Esophagus squamous epithelium (tissue), 5 donors: ENCODE data around the gene PSD2. TPM values are rescaled to one million over a fixed set of nuclear protein-coding genes. Genes with fewer than 3 reads are reported as not detected.

Source experiments
- DNase-seq: peaks from one replicate; lab custom pipeline; 2025; lab: John Stamatoyannopoulos, UW
- H3K27ac ChIP-seq, 4 donors: fragments of 200-600 bp; sonication (generic); one replicate each; pipeline ENCODE4 v1.5.1; 2016 to 2019; ENCODE audit warnings: mild to moderate bottlenecking in 1 of 4
- H3K27me3 ChIP-seq, 4 donors: fragments of 200-600 bp; sonication (generic); 1 replicate in 3 of 4; 2 replicates in 1 of 4; pipeline versions ENCODE4 v1.5.1 to v1.6.0; 2017 to 2021; ENCODE audit warnings: antibody characterized with exemption in 1 of 4
- H3K36me3 ChIP-seq, 3 donors: fragments of 200-600 bp; sonication (generic); one replicate each; pipeline ENCODE4 v1.5.1; 2016 to 2019
- H3K4me1 ChIP-seq, 3 donors: fragments of 200-600 bp; sonication (generic); one replicate each; pipeline ENCODE4 v1.5.1; 2017 to 2019
- H3K4me3 ChIP-seq, 4 donors: fragments of 200-600 bp; sonication (generic); 1 replicate in 3 of 4; 2 replicates in 1 of 4; pipeline ENCODE4 v1.5.1; 2016 to 2019; ENCODE audit warnings: mild to moderate bottlenecking in 2 of 4, moderate library complexity in 1 of 4
- H3K9me3 ChIP-seq, 3 donors: fragments of 200-600 bp; sonication (generic); one replicate each; pipeline ENCODE4 v1.5.1; 2016 to 2019
- POLR2A ChIP-seq, 4 donors: fragments of 450-650 bp; IDR thresholded peaks; one replicate each; pipeline ENCODE4 v1.6.1; 2017; ENCODE audit warnings: antibody characterized with exemption in 4 of 4, mild to moderate bottlenecking in 4 of 4, moderate library complexity in 3 of 4
- WGBS, 2 donors: methylation state at CpG; one replicate each; pipeline ENCODE4 v1.1.5; 2018; 5-methylcytosine and 5-hydroxymethylcytosine counted together
- intact Hi-C: fragments of 100-400 bp; cut with DNase I; formaldehyde crosslinking; loops from one replicate; pipeline ENCODE4 v1.15.0; 2022
- total RNA-seq, 4 donors: library from RNA; depleted of rRNA; stranded (reverse); fragments of >200 nt; gene quantifications; one replicate each; pipeline ENCODE4 v1.1.0, GENCODE V29; 2016
- TF ChIP-seq, protein P1 (sequence below), 6 experiments: fragments of 450-650 bp in 4 of 6; fragments of 200-600 bp in 2 of 6; sonication (generic) in 2 of 6; IDR thresholded peaks; one replicate each; pipeline ENCODE4 v1.5.1; 2016 to 2019; ENCODE audit warnings: antibody characterized with exemption in 6 of 6, mild to moderate bottlenecking in 4 of 6, moderate library complexity in 4 of 6
- donor health status: DM: yes; HTN: yes; CAD: no.

The PSD2 gene
- total RNA-seq, 4 donors from 2014 or later: not detected

DNA sequence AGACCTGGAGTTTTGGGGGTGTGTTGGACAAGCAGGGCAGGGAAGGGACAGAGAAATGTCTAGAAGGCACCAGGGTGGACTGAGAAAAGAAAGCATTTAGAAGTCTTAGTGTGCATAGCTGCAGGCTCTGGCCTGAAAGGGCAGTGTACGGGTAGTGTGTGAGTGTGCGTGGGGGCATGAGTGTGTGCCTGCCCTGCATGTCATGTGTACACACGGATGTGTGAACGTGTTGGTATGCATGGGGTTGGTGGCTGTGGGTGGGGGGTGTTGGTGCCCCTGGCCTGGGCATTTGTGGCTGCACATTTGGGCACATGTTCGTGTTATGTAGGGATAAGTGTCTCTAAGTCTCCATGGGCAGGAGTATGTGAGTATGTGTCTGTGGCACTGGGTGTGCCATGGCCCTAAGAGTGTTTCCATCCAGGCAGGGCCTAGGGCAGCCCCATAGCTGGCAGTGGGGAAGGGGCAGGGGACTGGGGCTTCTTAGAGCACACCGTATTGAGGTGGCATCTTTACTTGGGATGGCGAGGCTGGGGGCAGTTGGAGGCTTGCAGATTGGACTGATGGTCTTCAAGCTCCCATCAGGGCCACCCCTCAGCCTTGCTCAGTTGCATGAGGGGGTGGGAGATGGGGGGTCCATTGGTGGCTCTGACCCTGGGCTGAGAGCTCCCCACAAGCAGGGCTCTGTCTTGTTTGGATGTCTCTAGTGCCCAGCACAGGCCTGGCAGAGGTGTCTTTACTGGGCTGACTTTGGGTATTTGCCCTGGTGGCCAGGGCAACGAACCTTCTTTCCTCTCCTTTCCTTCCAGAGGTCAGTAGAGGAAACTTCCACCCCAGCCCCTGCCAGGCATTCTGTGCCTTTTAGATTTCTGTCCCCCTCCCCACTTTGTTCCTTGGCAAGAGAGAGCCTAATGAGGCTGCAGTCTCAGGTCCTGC is 15.0 kb downstream of the PSD2 start:
- Histone ChIP-seq H3K27ac (no peak overlapping the region), H3K9me3 (no peaks in the 10 kb centered on the region), H3K27me3 (peaks cover 0 to 13% (median 0%) of the 10 kb centered on the region in 4 donors), H3K36me3 (no peaks in the 10 kb centered on the region), H3K4me1 (no peaks in the 10 kb centered on the region), H3K4me3 (no peak overlapping the region)
- intact Hi-C loops: no loop called here
- WGBS, 2 donors: 88 to 90% methylated on average over 2 to 5 of the region's 8 CpGs
- TF ChIP-seq, protein P1, sequence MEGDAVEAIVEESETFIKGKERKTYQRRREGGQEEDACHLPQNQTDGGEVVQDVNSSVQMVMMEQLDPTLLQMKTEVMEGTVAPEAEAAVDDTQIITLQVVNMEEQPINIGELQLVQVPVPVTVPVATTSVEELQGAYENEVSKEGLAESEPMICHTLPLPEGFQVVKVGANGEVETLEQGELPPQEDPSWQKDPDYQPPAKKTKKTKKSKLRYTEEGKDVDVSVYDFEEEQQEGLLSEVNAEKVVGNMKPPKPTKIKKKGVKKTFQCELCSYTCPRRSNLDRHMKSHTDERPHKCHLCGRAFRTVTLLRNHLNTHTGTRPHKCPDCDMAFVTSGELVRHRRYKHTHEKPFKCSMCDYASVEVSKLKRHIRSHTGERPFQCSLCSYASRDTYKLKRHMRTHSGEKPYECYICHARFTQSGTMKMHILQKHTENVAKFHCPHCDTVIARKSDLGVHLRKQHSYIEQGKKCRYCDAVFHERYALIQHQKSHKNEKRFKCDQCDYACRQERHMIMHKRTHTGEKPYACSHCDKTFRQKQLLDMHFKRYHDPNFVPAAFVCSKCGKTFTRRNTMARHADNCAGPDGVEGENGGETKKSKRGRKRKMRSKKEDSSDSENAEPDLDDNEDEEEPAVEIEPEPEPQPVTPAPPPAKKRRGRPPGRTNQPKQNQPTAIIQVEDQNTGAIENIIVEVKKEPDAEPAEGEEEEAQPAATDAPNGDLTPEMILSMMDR (IDR thresholded peaks at IDR 0.05): no peak
- no peak for TF ChIP-seq POLR2A (IDR thresholded peaks at IDR 0.05)
- DNase-seq: no peak

DNA sequence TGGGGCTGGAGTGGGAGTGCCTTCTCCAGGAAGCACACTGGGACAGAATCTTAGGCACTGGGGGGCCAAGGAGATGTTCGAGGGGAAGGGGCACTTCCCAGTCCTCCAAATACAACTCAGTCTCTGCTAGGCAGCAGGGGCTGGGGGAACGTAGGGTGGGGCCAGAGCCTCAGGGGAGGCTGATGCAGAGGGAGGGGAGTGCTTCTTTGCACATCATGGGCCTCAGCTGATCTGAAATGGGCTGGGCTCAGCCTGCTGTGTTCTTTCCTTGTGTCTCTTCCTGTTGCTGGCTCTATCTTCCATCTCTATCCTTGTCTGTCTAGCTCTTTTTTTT is 15.6 kb downstream of the PSD2 start:
- WGBS, 2 donors: no CpG with 5 or more reads among the region's 2 CpGs
- DNase-seq: no peak

DNA sequence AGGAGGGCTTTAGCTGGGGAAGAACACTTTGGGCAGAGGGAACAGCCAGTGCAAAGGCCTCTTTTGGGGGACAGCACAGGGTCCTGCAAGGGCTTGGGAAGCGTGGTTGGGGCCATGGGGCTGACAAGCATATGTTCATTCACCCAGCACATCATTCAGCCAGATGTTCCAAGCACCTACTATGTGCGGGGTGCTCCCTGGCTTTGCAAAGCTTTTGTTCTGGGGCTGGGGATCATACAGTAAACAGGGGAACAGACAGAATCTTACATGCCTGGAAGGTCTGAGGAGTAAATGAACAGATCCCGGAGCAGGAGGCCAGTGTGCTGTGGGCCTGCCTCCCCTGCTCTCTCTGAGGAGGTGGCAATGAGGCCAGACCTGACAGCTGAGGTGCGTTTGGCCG is 16.7 kb downstream of the PSD2 start:
- no peak for DNase-seq
- H3K27ac ChIP-seq: no peak overlapping the region
- intact Hi-C loops: no loop called here
- WGBS, 2 donors: 36 to 80% methylated on average over 1 to 5 of the region's 5 CpGs
- TF ChIP-seq, protein P1 (IDR thresholded peaks at IDR 0.05): no peak
- no peak for TF ChIP-seq POLR2A (IDR thresholded peaks at IDR 0.05)
- H3K27me3 ChIP-seq: peaks cover 0 to 13% (median 0%) of the 10 kb centered on the region in 4 donors
- H3K4me3 ChIP-seq: no peak overlapping the region
- H3K36me3 ChIP-seq: no peaks in the 10 kb centered on the region
- H3K4me1 ChIP-seq: no peaks in the 10 kb centered on the region
- H3K9me3 ChIP-seq: no peaks in the 10 kb centered on the region

More for the DNA sequence above, 15.6 kb downstream of the PSD2 start:
- Histone ChIP-seq H3K27me3 (peaks cover 0 to 13% (median 0%) of the 10 kb centered on the region in 4 donors), H3K4me1 (no peaks in the 10 kb centered on the region), H3K9me3 (no peaks in the 10 kb centered on the region), H3K27ac (no peak overlapping the region), H3K36me3 (no peaks in the 10 kb centered on the region), H3K4me3 (no peak overlapping the region)
- intact Hi-C loops: no loop called here
- TF ChIP-seq POLR2A (IDR thresholded peaks at IDR 0.05): no peak
- TF ChIP-seq, protein P1 (IDR thresholded peaks at IDR 0.05): no peak

DNA sequence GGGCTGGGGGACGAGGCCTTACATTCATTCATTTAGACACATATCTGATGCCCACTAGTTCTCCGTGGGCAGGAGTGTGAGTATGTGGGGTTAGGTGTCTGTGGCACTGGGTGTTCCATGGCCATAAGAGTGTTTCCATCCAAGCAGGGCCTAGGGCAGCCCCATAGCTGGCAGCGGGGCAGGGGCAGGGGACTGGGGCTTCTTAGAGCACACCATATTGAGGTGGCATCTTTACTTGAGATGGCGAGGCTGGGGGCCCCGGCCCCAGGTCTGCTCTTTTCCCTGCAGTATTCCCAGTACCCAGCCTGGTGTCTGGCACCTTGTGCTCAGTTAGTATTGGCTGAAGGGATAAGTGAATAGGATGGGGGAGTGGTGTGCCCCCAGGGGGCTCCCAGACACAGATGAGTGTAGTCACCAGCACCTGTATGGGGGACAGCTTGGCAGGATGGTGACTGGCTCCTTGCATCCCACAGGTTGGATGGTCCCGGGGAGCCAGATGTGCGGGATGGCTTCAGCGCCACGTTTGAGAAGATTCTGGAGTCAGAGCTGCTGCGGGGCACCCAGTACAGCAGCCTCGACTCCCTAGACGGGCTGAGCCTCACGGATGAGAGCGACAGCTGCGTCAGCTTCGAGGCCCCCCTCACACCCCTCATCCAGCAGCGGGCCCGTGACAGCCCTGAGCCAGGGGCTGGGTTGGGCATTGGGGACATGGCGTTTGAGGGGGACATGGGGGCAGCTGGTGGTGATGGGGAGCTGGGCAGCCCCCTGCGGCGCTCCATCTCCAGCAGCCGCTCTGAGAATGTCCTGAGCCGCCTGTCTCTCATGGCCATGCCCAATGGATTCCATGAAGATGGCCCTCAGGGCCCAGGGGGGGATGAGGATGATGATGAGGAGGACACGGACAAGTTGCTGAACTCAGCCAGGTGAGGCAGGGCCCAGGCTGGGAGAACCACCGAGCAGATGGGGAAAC is 17.5 kb downstream of the PSD2 start:
- Histone ChIP-seq H3K27me3 (peaks cover 0 to 13% (median 0%) of the 10 kb centered on the region in 4 donors), H3K4me3 (no peak overlapping the region), H3K27ac (no peak overlapping the region), H3K36me3 (no peaks in the 10 kb centered on the region), H3K4me1 (no peaks in the 10 kb centered on the region), H3K9me3 (no peaks in the 10 kb centered on the region)
- DNase-seq: no peak
- WGBS, 2 donors: 89 to 100% methylated on average over 1 to 9 of the region's 25 CpGs
- intact Hi-C loops: no loop called here
- TF ChIP-seq, protein P1 (IDR thresholded peaks at IDR 0.05): no peak
- TF ChIP-seq POLR2A (IDR thresholded peaks at IDR 0.05): no peak
